Femur (tissue), 1 donor: Measurements from ENCODE around the gene ZBTB33.

Source experiments
- DNase-seq: peaks from one replicate; pipeline ENCODE4 v3.0.0-alpha.2; 2017

The ZBTB33 gene

GRCh38 chrX:120250522-120251271 lies at the start of gene ZBTB33:
Gene ZBTB33 (plus strand): TSS chrX:120250812. CDS start chrX:120253416, 2,604 bp downstream.
- peak; percentile 95 for DNase-seq

- no peak for DNase-seq
Measured at GRCh38 chrX:120200851-120201250, 49.8 kb upstream of the ZBTB33 start.

DNA sequence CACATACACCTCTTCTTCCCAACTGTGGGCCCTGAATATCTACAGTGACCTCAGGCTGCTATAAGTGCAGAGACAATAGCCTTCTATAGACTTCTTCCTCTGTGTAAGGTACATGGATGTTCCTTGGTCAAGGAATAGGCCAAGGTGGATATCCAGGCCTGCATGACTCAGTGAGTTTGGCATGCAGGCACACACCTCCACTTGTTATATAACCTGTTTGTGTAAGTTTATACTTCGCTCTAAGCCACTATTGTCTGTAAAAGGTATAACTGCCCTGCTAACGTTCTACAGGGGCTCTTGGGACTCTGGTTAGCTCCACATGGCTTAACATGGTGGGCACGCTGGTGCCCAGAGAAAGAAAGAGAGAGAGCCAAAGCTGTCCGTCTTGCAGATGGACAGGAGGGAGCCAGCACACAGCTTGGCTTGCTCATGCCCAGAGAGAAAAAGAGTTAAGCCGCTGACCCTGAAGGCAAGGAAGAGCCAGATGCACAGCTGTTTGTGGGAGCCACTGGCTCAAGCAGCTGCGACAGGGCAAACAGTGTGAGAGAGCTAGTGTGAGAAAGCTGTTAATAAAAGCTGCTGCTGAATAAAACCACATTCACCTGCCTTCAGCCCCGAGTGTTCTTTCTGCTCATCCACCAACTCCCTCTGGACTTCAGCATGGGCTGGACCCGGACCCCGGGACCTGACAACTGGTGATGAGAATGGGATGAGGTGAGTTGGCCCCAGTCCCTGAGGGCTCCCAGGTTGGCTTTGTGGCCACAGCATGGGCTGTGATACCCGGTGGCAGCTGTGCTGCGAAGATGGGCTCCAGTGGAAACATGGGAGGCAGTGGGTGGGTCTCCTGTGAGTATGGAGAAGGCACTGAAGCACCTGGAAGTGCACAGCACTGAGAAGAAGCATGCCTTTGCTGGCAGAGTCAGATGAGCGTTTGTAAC lies 44.5 kb upstream of the ZBTB33 start:
- no peak for DNase-seq

DNA sequence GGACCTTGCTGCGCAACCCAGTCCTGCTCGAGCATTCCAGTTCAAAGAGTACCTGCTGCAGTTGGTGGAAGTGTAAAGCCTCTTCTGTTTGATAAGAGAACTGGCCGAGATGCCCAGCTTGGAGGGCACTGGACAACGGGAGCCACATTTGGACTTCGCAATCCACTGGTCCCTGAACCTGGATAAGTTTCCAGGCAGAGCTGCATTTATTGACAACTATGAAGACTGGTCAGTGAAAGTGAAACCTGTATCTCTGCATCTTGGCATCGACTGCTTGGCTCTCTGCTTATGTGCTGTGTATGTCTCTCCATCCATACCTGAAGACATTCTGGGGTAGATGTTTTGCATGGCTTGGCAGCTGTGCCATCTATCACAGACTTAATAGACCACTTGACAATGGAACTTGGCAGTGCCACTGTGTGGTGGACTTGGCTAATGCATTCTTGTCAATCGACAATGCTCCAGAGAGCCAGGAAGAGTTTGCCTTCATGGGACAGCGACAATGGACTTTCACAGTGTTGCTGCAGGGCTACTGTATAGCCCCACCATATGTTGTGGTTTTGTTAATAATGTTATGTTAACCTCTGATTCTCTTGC lies 43.5 kb upstream of the ZBTB33 start:
- no peak for DNase-seq

- peak; percentile 62 for DNase-seq
Measured at GRCh38 chrX:120213438-120214265, 37.0 kb upstream of the ZBTB33 start.

DNA sequence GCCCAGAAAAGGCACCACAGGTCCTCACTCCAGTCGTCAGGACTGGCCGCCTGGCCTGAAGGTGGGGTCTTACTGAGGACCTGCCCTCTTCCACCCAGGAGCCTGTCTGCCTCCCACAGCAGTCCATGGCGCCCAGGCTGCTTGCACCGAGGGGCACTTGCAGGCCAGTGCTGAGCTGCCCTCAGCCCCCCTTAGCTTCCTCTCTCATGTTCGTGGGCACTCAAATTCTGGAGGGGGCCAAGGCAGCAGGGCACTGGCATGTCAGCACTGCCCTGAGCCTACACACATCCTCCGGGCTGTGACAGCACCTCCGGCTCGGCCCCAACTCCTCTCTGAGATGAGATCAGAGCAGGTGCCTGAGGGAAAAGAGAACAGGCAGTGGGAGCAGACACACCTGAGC lies 27.2 kb upstream of the ZBTB33 start:
- DNase-seq = no peak

DNA sequence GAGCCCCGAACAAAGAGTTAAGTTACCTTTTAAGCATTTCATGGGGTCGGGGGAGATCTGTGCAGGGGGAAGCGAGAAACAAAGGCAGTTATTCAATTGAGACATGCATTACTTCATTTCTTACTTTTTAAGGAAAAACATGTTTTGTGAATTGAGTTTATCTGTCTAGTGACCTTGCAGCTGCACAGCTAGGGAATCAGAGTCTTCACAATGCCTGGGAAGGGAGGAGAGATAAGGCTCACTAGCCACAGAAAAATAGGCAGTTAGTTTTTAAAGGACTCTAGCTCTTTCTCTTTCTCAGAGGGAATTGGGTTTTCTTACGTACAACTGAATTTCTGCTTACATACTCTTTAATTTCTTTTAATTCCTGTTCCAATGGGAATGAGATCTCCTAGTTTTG lies 26.2 kb upstream of the ZBTB33 start:
- no peak for DNase-seq

- no peak for DNase-seq
Measured at GRCh38 chrX:120228187-120228908, 22.3 kb upstream of the ZBTB33 start.

- no peak for DNase-seq
Measured at GRCh38 chrX:120235284-120235683, 15.3 kb upstream of the ZBTB33 start.

GRCh38 chrX:120236687-120237479 lies 13.7 kb upstream of the ZBTB33 start:
- no peak for DNase-seq

DNA sequence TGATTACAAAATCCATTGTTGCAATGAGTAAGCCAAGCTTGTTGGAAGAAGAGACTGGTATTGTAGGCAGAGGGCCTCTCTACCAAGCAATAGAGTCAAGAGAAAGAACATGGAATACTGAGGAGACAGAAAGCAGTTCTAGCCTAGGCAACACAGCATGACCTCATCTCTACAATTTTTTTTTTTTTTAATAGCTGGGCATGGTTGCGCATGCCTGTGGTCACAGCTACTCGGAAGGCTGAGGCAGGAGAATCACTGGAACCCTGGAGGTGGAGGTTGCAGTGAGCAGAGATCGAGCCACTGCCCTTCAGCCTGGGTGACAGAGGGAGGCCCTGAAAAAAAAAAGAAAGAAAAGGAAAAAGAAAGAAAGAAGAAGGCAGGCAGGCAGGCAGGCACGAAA lies 11.7 kb upstream of the ZBTB33 start:
- DNase-seq = no peak

- no peak for DNase-seq
Measured at GRCh38 chrX:120242813-120243212, 7.8 kb upstream of the ZBTB33 start.

GRCh38 chrX:120244395-120244734 lies 6.2 kb upstream of the ZBTB33 start:
- no peak for DNase-seq

GRCh38 chrX:120244735-120245498 lies 5.7 kb upstream of the ZBTB33 start:
- peak; percentile 88 for DNase-seq

- DNase-seq = peak; percentile 37
Measured at GRCh38 chrX:120251471-120252011, 929 bp downstream of the ZBTB33 start.

DNA sequence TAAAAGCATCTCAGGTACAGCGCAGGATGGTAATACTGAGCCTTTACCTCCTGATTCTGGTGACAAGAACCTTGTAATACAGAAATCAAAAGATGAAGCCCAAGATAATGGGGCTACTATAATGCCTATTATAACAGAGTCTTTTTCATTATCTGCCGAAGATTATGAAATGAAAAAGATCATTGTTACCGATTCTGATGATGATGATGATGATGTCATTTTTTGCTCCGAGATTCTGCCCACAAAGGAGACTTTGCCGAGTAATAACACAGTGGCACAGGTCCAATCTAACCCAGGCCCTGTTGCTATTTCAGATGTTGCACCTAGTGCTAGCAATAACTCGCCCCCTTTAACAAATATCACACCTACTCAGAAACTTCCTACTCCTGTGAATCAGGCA lies 3.2 kb downstream of the ZBTB33 start:
- DNase-seq = no peak

- no peak for DNase-seq
Measured at GRCh38 chrX:120260369-120260768, 9.8 kb downstream of the ZBTB33 start.

DNA sequence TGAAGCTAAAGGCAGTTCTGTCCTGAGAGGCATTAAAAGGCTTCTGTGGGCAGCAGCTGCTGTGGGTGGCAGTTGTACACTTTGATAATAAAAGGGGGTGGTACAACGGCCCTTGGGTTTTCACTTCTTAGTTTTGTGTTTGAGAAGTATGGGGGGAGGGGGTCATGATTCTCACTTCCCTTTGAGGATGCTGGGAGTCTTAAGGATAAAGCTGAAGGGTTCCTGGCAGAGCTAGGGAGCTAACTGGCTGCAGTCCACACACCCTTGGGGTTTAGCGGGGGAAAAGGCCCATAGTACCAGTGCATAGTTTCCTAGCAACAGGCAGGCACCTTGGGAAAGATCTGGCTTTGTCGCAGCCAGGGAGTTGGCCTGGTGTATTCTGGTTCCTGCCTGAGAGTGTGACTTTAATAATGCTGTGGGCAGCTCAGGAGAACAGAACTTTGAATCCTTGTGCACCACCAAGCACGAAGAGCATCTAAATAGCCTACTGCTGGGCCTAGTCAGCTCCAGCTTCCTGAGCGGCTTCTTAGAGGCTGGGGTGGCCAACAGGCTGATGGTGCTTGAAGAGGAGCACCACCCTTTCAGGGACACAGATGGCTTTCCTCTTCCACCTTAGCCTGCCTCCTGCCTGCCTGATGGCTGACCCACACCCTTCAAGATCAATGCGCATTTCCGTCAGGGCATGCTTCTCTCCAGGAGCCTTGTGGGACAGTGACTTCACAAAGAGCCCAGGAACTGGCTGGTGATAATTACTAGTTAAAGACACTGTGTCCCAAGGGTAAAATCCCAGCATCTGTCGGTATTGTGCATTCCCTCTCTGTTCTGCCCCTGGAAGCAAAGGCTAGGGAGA lies 12.5 kb downstream of the ZBTB33 start:
- DNase-seq = no peak

DNA sequence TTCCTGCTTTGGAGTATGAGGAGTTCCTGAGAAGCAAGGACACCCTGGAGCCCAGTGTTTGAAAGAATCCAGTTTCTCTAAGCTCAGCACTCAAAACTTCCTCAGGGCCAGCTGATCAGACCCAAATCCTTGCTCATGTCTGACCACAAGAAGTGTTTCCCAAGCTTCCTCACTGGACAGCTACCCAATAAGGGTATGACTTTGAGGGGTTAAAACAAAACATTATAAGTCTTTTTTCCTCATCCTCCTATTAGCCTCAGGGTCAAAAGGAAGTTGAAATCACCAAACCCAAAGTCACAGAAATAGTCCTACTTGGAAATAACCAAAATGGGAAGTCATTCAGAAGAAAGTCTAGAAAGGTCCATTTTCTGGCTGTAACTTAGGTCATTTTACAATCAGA lies 13.7 kb downstream of the ZBTB33 start:
- no peak for DNase-seq
